Inferior parietal cortex (tissue), 1 donor: ENCODE data around the gene ZNF230.

ENCODE experiments used
- DNase-seq: peaks from one replicate; pipeline ENCODE4 v3.0.0-alpha.2; 2016; ENCODE audit errors: extremely low spot score

The ZNF230 gene

GRCh38 chr19:44042147-44042546 is 39.4 kb downstream of the ZNF230 start:
- DNase-seq, result no peak

- DNase-seq, result peak; percentile 6
These were observed 48.2 kb downstream of the ZNF230 start for GRCh38 chr19:44050740-44051649.

- peak; percentile 98 for DNase-seq
These were observed 49.1 kb downstream of the ZNF230 start, which contains the start of gene ZNF223 for GRCh38 chr19:44051650-44052402. ZNF223 (plus strand) TSS chr19:44052036; CDS start chr19:44055177, 3,141 bp downstream.

GRCh38 chr19:44055870-44056269 is 53.1 kb downstream of the ZNF230 start:
- DNase-seq, result no peak

GRCh38 chr19:44059229-44059628 is 56.5 kb downstream of the ZNF230 start:
- no peak for DNase-seq

GRCh38 chr19:44061038-44061437 is 58.3 kb downstream of the ZNF230 start:
- no peak for DNase-seq
